Measurements from ENCODE around the gene RASGRP2. TPM values are rescaled to one million over a fixed set of nuclear protein-coding genes. Genes with fewer than 3 reads are reported as not detected.
A peak's percentile ranks its signal among the peaks of the same experiment; 100 is the strongest.

RASGRP2 gene
- polyA plus RNA-seq, 1 donor, result 10.7 TPM

DNA sequence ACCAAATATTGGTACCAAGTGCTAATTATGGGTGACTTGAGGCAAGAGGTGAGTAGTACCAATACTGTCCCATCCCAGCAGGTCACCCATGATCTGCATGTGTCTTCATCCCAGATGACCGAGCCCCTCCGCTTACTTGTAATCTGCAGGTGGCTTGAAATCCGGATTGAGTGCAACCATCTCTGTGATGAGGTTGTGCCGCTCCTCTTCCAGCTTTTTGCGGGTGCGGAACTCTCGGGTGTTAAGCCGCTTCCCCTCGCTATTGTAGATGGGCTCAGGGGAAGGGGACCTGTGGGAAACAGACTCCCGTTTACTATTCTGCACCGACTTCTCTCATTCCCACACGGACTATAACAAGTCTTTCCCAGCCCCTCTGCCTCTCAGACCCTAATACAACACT lies 26.2 kb upstream of the RASGRP2 start:
- H3K4me1 ChIP-seq (ENCODE audit: control insufficient read depth, insufficient read depth, low read length), result no peaks in the 10 kb centered on the region
- H3K27me3 ChIP-seq (ENCODE audit: control insufficient read depth, insufficient read depth, low read length), result no peaks in the 10 kb centered on the region
- no peak overlapping the region for H3K27ac ChIP-seq (ENCODE audit: low read length)
- no CpG with 5 or more reads among the region's 12 CpGs for WGBS (ENCODE audit: insufficient coverage, low lambda C conversion rate)
- peaks cover 93% of the 10 kb centered on the region for H3K36me3 ChIP-seq (ENCODE audit: control insufficient read depth, insufficient read depth, low read length)
- DNase-seq, result no peak
- H3K9me3 ChIP-seq (ENCODE audit: control insufficient read depth, low read depth, low read length), result peaks cover 2% of the 10 kb centered on the region
- no peak overlapping the region for H3K4me3 ChIP-seq (ENCODE audit: low read length)

DNA sequence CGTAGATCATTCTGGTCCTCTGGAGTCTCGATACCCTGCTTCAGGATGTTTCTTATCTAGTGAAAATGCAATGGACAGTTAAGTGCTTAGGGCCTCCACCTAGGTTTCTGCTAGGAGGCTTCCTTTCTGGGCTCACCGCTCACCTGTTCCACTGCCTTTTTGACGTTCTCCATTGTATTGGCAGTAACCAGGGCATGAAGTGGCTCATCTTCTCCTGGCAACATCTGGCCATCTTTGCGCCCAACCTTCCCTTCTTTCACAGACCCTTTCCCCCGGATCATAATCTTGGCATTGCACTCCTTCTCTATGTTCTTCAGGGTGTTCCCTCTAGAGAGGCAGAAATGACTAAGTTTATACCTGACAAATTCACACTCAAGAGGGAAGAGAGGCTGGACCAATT lies 25.3 kb upstream of the RASGRP2 start:
- WGBS (ENCODE audit: insufficient coverage, low lambda C conversion rate), result 96% methylated on average over 4 of the region's 6 CpGs
- peaks cover 2% of the 10 kb centered on the region for H3K9me3 ChIP-seq (ENCODE audit: control insufficient read depth, low read depth, low read length)
- peaks cover 95% of the 10 kb centered on the region for H3K36me3 ChIP-seq (ENCODE audit: control insufficient read depth, insufficient read depth, low read length)
- no peaks in the 10 kb centered on the region for H3K4me1 ChIP-seq (ENCODE audit: control insufficient read depth, insufficient read depth, low read length)
- H3K4me3 ChIP-seq (ENCODE audit: low read length), result no peak overlapping the region
- DNase-seq, result no peak
- no peaks in the 10 kb centered on the region for H3K27me3 ChIP-seq (ENCODE audit: control insufficient read depth, insufficient read depth, low read length)
- no peak overlapping the region for H3K27ac ChIP-seq (ENCODE audit: low read length)

DNA sequence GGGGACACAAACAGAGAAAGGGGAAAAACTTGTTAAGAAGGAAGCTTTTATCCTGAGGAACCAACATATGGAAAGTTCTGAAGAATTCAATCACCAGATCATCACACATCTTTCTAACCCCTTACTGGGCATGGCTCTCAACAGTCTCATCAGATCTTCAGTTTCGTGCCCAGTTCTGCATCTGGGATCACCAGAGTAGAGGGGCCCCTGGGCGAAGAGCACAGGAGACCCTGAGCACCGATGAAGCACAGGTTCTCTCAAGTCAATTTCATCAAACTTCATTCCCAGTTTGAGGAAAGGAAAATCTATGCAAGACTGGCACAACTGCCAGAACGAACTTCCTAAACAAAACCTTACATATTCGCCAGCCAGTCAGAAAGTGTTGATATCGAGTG lies 24.4 kb upstream of the RASGRP2 start:
- H3K4me3 ChIP-seq (ENCODE audit: low read length), result no peak overlapping the region
- peaks cover 2% of the 10 kb centered on the region for H3K9me3 ChIP-seq (ENCODE audit: control insufficient read depth, low read depth, low read length)
- H3K27ac ChIP-seq (ENCODE audit: low read length), result no peak overlapping the region
- peaks cover 96% of the 10 kb centered on the region for H3K36me3 ChIP-seq (ENCODE audit: control insufficient read depth, insufficient read depth, low read length)
- H3K27me3 ChIP-seq (ENCODE audit: control insufficient read depth, insufficient read depth, low read length), result no peaks in the 10 kb centered on the region
- no CpG with 5 or more reads among the region's 6 CpGs for WGBS (ENCODE audit: insufficient coverage, low lambda C conversion rate)
- no peaks in the 10 kb centered on the region for H3K4me1 ChIP-seq (ENCODE audit: control insufficient read depth, insufficient read depth, low read length)
- no peak for DNase-seq

DNA sequence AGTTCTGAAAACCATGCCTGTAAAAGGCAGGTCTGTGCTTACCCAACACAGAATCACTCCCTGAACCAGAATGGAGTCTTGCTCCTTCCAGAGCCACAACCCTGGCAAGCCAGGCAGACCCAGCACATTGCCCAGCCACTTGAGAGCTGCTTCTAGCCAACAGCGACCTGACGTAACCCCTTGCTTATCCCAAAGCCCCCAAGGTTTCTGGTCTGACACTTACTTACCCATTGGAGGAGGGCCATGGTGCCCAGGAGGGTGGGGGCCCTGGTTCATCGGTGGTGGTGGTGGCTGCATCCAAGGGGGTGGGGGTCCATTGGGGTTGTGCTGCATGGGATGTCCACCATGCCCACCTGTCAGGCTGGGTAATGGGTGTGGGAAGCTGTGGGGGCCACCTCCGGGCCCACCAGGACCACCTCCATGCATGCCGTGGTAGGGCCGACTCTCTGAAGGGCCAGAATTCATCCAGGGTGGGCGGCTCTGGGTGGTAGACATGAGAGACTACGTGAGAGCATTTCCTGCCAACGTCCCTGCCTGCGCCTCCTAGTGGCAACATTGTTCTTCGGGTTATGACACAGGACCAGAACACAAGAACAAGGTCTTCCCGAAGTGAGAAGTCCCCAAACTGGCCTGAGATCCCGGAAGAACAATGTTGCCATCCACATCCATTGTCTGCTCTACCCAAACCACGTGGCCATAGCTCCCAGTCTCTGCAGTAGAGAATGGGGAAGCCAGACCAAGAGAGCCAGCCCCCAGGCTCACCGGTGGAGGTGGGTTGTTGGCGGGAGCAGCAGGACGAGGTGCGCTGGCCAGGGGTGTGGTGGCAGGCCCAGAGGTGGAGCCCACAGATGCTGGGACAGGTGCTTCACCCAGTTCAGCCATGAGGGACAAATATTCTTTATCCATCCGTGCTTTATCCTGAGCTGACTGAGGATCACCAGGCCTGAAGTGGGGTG lies 23.7 kb upstream of the RASGRP2 start:
- H3K4me3 ChIP-seq (ENCODE audit: low read length), result no peak overlapping the region
- H3K36me3 ChIP-seq (ENCODE audit: control insufficient read depth, insufficient read depth, low read length), result peaks cover 96% of the 10 kb centered on the region
- no CpG with 5 or more reads among the region's 19 CpGs for WGBS (ENCODE audit: insufficient coverage, low lambda C conversion rate)
- no peak overlapping the region for H3K27ac ChIP-seq (ENCODE audit: low read length)
- DNase-seq, result peak in 1 of 2 donors; percentile 37
- no peaks in the 10 kb centered on the region for H3K27me3 ChIP-seq (ENCODE audit: control insufficient read depth, insufficient read depth, low read length)
- H3K9me3 ChIP-seq (ENCODE audit: control insufficient read depth, low read depth, low read length), result peaks cover 2% of the 10 kb centered on the region
- H3K4me1 ChIP-seq (ENCODE audit: control insufficient read depth, insufficient read depth, low read length), result no peaks in the 10 kb centered on the region

DNA sequence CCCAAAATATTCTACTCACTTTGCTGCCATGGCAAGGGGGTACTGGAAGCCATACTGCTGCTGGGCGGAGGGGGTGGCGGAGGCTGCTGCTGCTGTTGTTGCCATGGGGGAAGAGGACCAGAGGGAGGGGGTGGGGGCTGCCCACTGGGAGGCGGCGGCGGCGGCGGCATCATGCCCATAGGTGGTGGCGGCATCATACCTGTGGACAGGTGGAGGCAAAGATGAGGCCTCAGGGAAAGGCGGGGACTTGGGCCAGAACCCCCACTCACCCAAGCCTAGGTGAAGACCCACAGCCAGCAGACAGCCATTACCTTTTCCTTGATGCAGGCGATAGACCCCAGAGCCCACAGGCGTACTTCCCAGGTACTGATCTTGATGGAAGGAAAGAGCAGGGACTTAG lies 22.9 kb upstream of the RASGRP2 start:
- H3K36me3 ChIP-seq (ENCODE audit: control insufficient read depth, insufficient read depth, low read length), result peaks cover 92% of the 10 kb centered on the region
- peaks cover 2% of the 10 kb centered on the region for H3K9me3 ChIP-seq (ENCODE audit: control insufficient read depth, low read depth, low read length)
- no peak for DNase-seq
- no CpG with 5 or more reads among the region's 11 CpGs for WGBS (ENCODE audit: insufficient coverage, low lambda C conversion rate)
- no peaks in the 10 kb centered on the region for H3K4me1 ChIP-seq (ENCODE audit: control insufficient read depth, insufficient read depth, low read length)
- no peak overlapping the region for H3K27ac ChIP-seq (ENCODE audit: low read length)
- no peak overlapping the region for H3K4me3 ChIP-seq (ENCODE audit: low read length)
- H3K27me3 ChIP-seq (ENCODE audit: control insufficient read depth, insufficient read depth, low read length), result no peaks in the 10 kb centered on the region

DNA sequence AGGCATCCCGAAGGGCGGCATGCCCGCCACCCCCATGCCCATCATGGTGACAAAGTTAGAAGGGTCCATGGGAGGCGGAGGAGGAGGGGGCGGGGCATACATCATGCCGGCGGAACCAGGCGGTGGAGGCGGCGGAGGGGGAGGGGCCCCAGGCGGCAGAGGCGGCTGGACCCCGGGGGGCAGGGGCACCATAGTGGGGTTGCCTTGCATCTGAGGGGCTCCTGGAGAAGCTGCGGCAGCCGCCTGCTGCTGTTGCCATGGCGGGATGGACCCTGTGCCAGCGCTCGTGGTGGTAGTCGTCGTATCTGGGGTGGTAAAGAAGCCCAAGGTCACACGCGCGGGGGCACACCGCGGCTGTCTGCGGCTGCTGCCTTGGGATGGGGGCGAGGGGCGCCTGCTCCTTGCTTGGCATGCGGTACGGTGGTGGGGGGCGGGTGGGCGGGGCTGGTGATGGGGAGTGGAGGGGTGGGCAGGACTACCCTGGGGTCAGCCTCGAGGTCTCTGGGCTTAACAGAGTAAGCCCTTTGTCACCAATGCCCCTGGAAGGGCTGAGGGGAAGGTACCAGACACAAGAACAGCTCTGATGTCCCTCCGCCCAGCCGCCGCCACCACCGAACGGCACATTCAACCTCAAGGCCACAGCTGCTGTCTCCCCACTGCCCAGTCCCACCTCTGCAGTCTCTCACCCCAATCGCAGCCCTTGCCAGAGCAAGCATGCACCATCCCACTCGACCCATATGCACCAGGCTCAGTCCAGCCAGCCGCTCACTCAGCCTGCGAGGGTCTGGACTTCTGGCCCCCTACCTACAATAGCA lies 22.1 kb upstream of the RASGRP2 start:
- Histone ChIP-seq H3K27ac (ENCODE audit: low read length) (no peak overlapping the region), H3K36me3 (ENCODE audit: control insufficient read depth, insufficient read depth, low read length) (peaks cover 86% of the 10 kb centered on the region), H3K4me1 (ENCODE audit: control insufficient read depth, insufficient read depth, low read length) (no peaks in the 10 kb centered on the region), H3K27me3 (ENCODE audit: control insufficient read depth, insufficient read depth, low read length) (no peaks in the 10 kb centered on the region), H3K4me3 (ENCODE audit: low read length) (no peak overlapping the region), H3K9me3 (ENCODE audit: control insufficient read depth, low read depth, low read length) (peaks cover 2% of the 10 kb centered on the region)
- DNase-seq, result no peak
- no CpG with 5 or more reads among the region's 42 CpGs for WGBS (ENCODE audit: insufficient coverage, low lambda C conversion rate)

DNA sequence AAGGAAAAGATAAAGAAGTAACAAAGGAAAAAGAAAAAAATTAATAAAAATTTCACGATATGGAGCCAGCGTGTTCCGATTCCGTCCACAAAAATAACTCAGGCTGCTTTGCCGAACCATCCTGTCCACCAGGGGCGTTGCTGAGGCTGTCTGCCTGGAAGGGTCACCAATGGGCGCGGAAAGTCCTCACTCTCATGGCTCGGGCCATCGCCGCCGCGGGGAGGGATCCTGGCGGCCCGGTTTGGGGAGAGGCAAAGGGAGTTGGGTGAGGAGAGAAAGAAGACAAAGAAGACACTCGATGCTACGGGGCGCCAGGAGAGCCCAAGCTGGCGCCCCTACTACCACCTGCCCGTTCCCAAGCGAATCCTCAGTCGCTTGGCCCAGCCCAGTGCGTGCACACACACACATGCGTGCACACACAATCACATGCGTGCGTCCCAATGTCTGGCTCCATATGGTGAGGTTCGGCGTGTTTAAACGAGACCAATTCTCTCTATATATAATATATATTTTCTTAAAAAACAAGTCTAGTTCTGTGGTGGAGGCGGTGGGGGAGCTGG lies 21.4 kb upstream of the RASGRP2 start:
- H3K9me3 ChIP-seq (ENCODE audit: control insufficient read depth, low read depth, low read length), result peaks cover 2% of the 10 kb centered on the region
- no peaks in the 10 kb centered on the region for H3K27me3 ChIP-seq (ENCODE audit: control insufficient read depth, insufficient read depth, low read length)
- no peak overlapping the region for H3K4me3 ChIP-seq (ENCODE audit: low read length)
- H3K36me3 ChIP-seq (ENCODE audit: control insufficient read depth, insufficient read depth, low read length), result peaks cover 79% of the 10 kb centered on the region
- no peak overlapping the region for H3K27ac ChIP-seq (ENCODE audit: low read length)
- no peaks in the 10 kb centered on the region for H3K4me1 ChIP-seq (ENCODE audit: control insufficient read depth, insufficient read depth, low read length)
- 80% methylated on average over 1 of the region's 30 CpGs for WGBS (ENCODE audit: insufficient coverage, low lambda C conversion rate)
- DNase-seq, result no peak

DNA sequence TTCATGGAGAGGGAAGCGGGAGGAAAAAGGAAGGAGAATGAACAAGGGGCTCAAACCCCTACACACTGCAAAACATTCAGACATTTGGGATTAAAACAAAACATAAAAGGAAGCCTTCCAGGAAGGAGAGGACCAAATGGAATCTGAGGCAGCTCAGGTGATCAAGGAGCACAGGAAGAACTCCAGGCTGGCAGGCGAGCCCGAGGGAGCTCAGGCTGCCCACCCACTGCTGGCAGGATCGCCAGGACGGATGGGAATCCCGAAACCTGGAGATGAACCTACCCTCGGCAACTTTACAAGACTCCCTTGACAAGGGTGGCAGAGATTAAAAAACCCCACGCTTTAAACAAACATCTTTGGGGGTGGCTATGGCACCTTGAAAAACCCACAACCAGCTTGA lies 20.8 kb upstream of the RASGRP2 start:
- Histone ChIP-seq H3K27me3 (ENCODE audit: control insufficient read depth, insufficient read depth, low read length) (no peaks in the 10 kb centered on the region), H3K4me3 (ENCODE audit: low read length) (no peak overlapping the region), H3K4me1 (ENCODE audit: control insufficient read depth, insufficient read depth, low read length) (peaks cover 5% of the 10 kb centered on the region), H3K36me3 (ENCODE audit: control insufficient read depth, insufficient read depth, low read length) (peaks cover 73% of the 10 kb centered on the region), H3K9me3 (ENCODE audit: control insufficient read depth, low read depth, low read length) (peaks cover 2% of the 10 kb centered on the region), H3K27ac (ENCODE audit: low read length) (no peak overlapping the region)
- WGBS (ENCODE audit: insufficient coverage, low lambda C conversion rate), result no CpG with 5 or more reads among the region's 8 CpGs
- no peak for DNase-seq

DNA sequence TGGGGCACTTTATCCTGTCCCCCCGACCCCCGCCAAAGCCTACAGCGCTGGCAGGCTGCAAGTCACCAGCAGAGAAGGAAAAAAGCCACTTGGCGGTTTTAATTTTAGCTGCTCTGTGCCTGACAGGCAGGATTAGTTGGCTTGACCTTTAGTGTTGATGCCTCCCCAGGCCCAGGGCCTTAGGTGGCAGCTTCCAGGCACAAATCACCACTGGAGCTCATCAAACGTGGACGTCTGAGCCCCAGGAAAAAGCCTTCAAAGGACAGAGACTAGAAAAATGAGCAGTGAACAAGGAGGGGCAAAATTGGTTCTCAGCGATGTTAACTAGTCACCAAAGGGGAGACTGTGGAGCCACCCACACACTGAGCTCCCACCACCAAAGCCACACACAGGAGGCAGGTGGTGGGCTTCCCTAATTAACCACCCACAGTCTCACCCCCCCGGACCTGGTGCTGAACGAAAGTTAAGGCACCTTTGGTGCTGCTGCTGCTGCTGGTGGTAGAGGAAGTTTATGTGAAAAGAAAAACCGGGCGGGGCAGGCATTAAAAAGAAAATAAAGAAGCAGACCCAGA lies 20.2 kb upstream of the RASGRP2 start:
- DNase-seq, result no peak
- Histone ChIP-seq H3K36me3 (ENCODE audit: control insufficient read depth, insufficient read depth, low read length) (peaks cover 67% of the 10 kb centered on the region), H3K27me3 (ENCODE audit: control insufficient read depth, insufficient read depth, low read length) (no peaks in the 10 kb centered on the region), H3K4me3 (ENCODE audit: low read length) (no peak overlapping the region), H3K27ac (ENCODE audit: low read length) (no peak overlapping the region), H3K9me3 (ENCODE audit: control insufficient read depth, low read depth, low read length) (peaks cover 2% of the 10 kb centered on the region), H3K4me1 (ENCODE audit: control insufficient read depth, insufficient read depth, low read length) (peaks cover 5% of the 10 kb centered on the region)
- WGBS (ENCODE audit: insufficient coverage, low lambda C conversion rate), result 100% methylated on average over 1 of the region's 11 CpGs

DNA sequence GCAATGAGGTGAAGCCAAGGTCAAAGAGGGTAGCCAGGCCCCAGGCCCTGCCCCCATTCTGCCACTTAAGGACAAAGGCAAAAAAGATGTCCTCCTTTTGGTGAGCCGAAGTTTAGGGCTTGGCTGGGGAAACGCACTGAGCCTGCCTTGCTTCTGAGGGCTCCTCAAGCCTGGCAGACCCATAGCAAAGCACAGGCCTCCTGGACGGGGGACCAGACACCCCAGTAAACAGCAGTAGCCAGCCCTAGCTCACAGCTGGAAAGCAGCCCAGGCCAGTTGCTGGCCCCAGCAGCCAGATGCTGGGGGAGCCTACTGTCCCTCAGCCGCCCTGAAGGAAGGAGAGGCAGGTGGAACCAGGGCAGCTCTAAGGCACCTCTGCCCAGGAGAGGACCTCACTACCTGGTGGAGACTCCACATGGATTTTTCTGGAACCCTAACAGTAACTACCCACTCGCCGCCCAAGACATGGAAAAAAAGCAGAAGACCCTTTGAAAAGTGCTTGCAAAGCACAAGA lies 19.6 kb upstream of the RASGRP2 start:
- DNase-seq, result no peak
- H3K27me3 ChIP-seq (ENCODE audit: control insufficient read depth, insufficient read depth, low read length), result no peaks in the 10 kb centered on the region
- no peak overlapping the region for H3K4me3 ChIP-seq (ENCODE audit: low read length)
- H3K9me3 ChIP-seq (ENCODE audit: control insufficient read depth, low read depth, low read length), result peaks cover 2% of the 10 kb centered on the region
- peaks cover 5% of the 10 kb centered on the region for H3K4me1 ChIP-seq (ENCODE audit: control insufficient read depth, insufficient read depth, low read length)
- WGBS (ENCODE audit: insufficient coverage, low lambda C conversion rate), result no CpG with 5 or more reads among the region's 6 CpGs
- H3K36me3 ChIP-seq (ENCODE audit: control insufficient read depth, insufficient read depth, low read length), result peaks cover 61% of the 10 kb centered on the region
- H3K27ac ChIP-seq (ENCODE audit: low read length), result no peak overlapping the region

Data from large intestine (tissue), 3 donors.